HG02759 (cell line): Measurements from ENCODE around the gene DYNLL2.
"Not testable (repeated sequence)": the region's sequence is repeated elsewhere in the genome, so short reads cannot be mapped to it uniquely, and the experiment has no call there.

Experiments
- ATAC-seq: cut with Tn5 transposase; IDR thresholded peaks from one replicate; pipeline ENCODE4 v1.9.1; 2021; ENCODE audit warnings: mild to moderate bottlenecking, moderate library complexity; ENCODE audit not compliant: unreplicated experiment

The DYNLL2 gene

GRCh38 chr17:58066401-58066800 is 16.8 kb upstream of the DYNLL2 start:
- no peak for ATAC-seq

GRCh38 chr17:58072862-58073261 is 10.4 kb upstream of the DYNLL2 start:
- ATAC-seq = no peak

GRCh38 chr17:58073266-58073665 is 10.0 kb upstream of the DYNLL2 start:
- not testable (repeated sequence) for ATAC-seq

- not testable (repeated sequence) for ATAC-seq
These were observed 8.8 kb upstream of the DYNLL2 start for GRCh38 chr17:58074406-58074805.

GRCh38 chr17:58079300-58080033 is 3.8 kb upstream of the DYNLL2 start:
- ATAC-seq = no peak

GRCh38 chr17:58081646-58082340 is 1.4 kb upstream of the DYNLL2 start:
- ATAC-seq = no peak

GRCh38 chr17:58082341-58082869 is 814 bp upstream of the DYNLL2 start:
- no peak for ATAC-seq

GRCh38 chr17:58083491-58084316 is 485 bp downstream of the DYNLL2 start:
- ATAC-seq = peak; percentile 59

- no peak for ATAC-seq
These were observed 1.2 kb downstream of the DYNLL2 start for GRCh38 chr17:58084317-58084981.

GRCh38 chr17:58085039-58085715 is 2.0 kb downstream of the DYNLL2 start:
- no peak for ATAC-seq

GRCh38 chr17:58086953-58087352 is 3.7 kb downstream of the DYNLL2 start:
- no peak for ATAC-seq

GRCh38 chr17:58088624-58089023 is 5.4 kb downstream of the DYNLL2 start:
- ATAC-seq = no peak

- ATAC-seq = no peak
These were observed 5.9 kb downstream of the DYNLL2 start for GRCh38 chr17:58089111-58089510.

GRCh38 chr17:58091024-58091567 is 7.9 kb downstream of the DYNLL2 start:
- no peak for ATAC-seq

GRCh38 chr17:58092101-58092796 is 9.0 kb downstream of the DYNLL2 start:
- ATAC-seq = no peak

- no peak for ATAC-seq
These were observed 9.7 kb downstream of the DYNLL2 start for GRCh38 chr17:58092797-58093385.

- ATAC-seq = no peak
These were observed 10.9 kb downstream of the DYNLL2 start for GRCh38 chr17:58094118-58094517.

GRCh38 chr17:58096892-58097291 is 13.7 kb downstream of the DYNLL2 start:
- no peak for ATAC-seq
